GM12873 (cell line): Measurements from ENCODE around the gene IL23R.

Source experiments
- CTCF ChIP-seq: IDR thresholded peaks from 2 replicates; pipeline ENCODE4 v1.5.1; 2012; ENCODE audit warnings: low read depth, mild to moderate bottlenecking, moderate library complexity, low read length, control low read depth; ENCODE audit not compliant: insufficient read depth; ENCODE audit errors: missing control alignments

Gene IL23R

GRCh38 chr1:67285780-67286488 is 119.7 kb downstream of the IL23R start:
- no peak for TF ChIP-seq CTCF

GRCh38 chr1:67290236-67290635 is 124.0 kb downstream of the IL23R start:
- no peak for TF ChIP-seq CTCF

GRCh38 chr1:67294836-67295617 is 128.8 kb downstream of the IL23R start:
- no peak for TF ChIP-seq CTCF

GRCh38 chr1:67298762-67299161 is 132.5 kb downstream of the IL23R start:
- TF ChIP-seq CTCF: peak; percentile 31

- no peak for TF ChIP-seq CTCF
Measured at GRCh38 chr1:67299296-67299695, 133.0 kb downstream of the IL23R start.

- TF ChIP-seq CTCF: no peak
Measured at GRCh38 chr1:67300561-67300960, 134.3 kb downstream of the IL23R start.

GRCh38 chr1:67304023-67304422 is 137.8 kb downstream of the IL23R start:
- TF ChIP-seq CTCF: no peak
